ENCODE data around the gene SDF4. TPM values are rescaled to one million over a fixed set of nuclear protein-coding genes. Genes with fewer than 3 reads are reported as not detected.
A peak's percentile ranks its signal among the peaks of the same experiment; 100 is the strongest.

The SDF4 gene
- total RNA-seq, 2 donors from 2014 or later: 157 to 230 TPM

DNA sequence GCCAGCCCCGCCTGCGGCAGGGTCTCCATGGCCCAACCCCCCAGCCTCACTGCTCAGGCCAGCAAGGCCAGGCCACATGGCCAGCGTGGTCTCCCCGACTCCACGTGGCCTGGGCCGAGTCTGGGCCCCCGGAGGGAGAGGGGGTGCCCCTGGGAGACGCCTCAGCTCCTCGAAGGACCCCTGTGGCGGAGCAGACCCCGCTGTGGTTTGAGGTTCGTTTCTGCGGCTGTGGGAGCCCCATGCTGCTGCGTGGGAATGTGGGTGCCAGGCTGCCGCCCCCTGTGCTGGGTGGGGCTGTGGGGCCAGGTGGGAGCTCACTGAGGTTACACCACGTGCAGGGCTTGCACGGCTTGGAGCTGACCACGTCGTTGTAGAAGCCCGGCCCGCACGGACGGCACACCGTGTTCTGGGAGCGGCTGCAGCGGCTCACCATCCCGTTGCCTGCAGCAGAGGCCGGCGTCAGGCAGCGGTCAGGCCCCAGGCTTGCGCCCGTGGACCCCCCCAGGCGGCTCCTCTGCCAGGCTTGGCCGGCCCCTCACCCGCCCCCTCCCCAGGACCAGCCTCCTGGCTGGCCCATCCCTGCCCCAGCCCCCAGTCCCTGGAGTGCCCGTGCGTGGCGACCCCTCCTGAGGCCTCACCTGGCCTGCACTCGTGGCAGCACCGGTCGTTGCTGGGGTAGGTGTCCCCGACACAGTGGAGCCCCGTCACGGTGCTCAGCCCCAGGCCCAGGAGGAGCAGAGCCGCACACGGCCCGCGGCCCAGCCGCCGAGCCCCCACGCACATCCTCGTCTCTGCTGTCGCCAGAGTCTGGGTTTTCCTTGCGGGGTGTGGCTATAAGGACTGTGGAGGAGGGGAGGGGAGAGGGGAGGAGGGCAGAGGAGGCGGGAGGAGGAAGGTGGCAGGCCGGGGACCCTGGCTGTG lies 18.2 kb downstream of the SDF4 start, which contains the start of gene TNFRSF4:
Gene TNFRSF4, minus strand, starts transcription at position 809 of the 921 bp plus-strand sequence. Its CDS starts 26 bp downstream, at position 783.
- Histone ChIP-seq H3K4me1 (ENCODE audit: control insufficient read depth in 1 of 2, low read depth in 2 of 2) (no peaks in the 10 kb centered on the region), H3K9me3 (no peaks in the 10 kb centered on the region), H3K27ac (no peak within 1 kb of the TSS), H3K36me3 (peaks cover 22% of the 10 kb centered on the region), H3K4me3 (peak within 1 kb of the TSS; percentile 31), H3K27me3 (replicated peaks; ENCODE audit: insufficient read depth) (no peaks in the 10 kb centered on the region)
- DNase-seq (ENCODE audit: low spot score) (no peak), ATAC-seq (ENCODE audit: insufficient number of reproducible peaks, low FRiP score, low read depth) (no peak)
- TF ChIP-seq, protein P1, sequence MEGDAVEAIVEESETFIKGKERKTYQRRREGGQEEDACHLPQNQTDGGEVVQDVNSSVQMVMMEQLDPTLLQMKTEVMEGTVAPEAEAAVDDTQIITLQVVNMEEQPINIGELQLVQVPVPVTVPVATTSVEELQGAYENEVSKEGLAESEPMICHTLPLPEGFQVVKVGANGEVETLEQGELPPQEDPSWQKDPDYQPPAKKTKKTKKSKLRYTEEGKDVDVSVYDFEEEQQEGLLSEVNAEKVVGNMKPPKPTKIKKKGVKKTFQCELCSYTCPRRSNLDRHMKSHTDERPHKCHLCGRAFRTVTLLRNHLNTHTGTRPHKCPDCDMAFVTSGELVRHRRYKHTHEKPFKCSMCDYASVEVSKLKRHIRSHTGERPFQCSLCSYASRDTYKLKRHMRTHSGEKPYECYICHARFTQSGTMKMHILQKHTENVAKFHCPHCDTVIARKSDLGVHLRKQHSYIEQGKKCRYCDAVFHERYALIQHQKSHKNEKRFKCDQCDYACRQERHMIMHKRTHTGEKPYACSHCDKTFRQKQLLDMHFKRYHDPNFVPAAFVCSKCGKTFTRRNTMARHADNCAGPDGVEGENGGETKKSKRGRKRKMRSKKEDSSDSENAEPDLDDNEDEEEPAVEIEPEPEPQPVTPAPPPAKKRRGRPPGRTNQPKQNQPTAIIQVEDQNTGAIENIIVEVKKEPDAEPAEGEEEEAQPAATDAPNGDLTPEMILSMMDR (IDR thresholded peaks at IDR 0.05): no peak

DNA sequence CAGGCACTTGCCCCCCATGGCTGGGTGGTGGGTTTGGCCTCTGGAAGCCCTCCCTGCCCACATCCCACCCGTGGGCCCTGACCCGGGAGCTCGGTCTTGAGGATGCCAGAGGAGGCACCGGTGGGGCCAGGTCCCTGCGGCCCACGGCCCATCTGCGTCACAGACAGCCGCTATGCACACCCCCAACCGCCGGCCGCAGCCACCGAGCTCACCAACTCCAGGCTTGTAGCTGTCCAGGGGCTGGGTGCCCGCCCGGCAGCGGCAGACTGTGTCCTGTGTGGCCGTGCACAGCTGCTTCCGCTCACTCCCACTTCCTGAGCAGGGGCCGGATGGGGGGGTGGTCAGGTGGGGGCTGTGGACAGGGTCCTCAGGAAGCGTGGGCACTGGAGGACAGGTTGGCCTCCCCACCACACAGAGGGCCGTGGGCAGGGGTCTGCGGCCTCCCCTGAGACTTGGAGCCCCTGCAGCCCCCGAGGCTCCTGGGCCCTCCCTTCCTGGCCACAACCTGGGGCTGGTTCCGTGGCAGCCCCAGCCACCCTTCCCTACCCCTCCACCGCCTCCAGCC lies 18.9 kb downstream of the SDF4 start:
- H3K4me3 ChIP-seq: peak overlapping the region; percentile 31
- TF ChIP-seq, protein P1 (IDR thresholded peaks at IDR 0.05): no peak

DNA sequence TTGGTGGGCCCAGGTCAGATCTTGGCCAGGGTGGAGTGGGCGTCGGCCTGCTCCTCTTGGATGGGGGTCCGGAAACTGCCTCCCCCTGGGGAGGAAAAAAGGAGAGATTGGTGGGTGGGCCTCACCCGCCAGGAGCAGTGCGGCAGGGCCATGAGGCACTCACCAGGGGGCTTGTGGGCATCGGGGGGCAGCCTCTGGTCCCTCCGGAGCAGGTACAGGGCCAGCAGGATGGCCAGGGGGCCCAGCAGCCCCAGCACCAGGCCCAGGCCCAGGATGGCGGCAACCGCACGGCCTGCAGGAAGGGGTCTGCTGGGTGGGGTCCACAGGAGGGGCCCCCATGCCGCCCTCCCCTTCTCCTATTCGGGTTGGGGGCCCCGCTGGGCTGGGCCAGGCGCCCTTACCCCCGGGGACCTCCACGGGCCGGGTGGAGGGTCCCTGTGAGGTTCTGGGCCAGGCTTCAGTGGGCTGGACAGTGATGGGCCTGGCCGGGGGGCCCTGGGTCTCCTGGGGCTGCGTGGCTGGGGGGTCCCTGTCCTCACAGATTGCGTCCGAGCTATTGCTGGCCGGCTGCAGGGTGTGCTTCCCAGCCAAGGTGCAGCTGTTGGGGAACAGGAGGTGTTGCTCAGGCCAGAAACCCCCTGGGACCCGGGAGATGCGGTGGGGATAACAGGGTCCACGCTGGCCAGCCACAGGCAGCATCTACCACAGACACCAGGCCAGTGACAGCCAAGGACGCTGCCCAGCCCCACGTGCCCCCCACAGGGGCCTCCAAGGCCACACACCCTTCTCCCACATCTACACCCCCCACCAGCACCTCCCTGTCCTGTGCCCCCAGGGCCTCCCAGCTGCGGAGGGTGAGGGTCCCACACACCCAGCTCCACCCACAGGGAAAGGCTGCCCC lies 20.0 kb downstream of the SDF4 start:
- TF ChIP-seq, protein P1 (IDR thresholded peaks at IDR 0.05): no peak
- Histone ChIP-seq H3K27me3 (replicated peaks; ENCODE audit: insufficient read depth) (no peaks in the 10 kb centered on the region), H3K27ac (no peak overlapping the region), H3K4me3 (no peak overlapping the region), H3K9me3 (no peaks in the 10 kb centered on the region), H3K4me1 (ENCODE audit: control insufficient read depth in 1 of 2, low read depth in 2 of 2) (peaks cover 3% of the 10 kb centered on the region in 2 donors), H3K36me3 (peaks cover 4% of the 10 kb centered on the region)
- no peak for DNase-seq (ENCODE audit: low spot score)
- ATAC-seq (ENCODE audit: insufficient number of reproducible peaks, low FRiP score, low read depth): no peak

More for the DNA sequence above, 18.9 kb downstream of the SDF4 start:
- Histone ChIP-seq H3K36me3 (peaks cover 15% of the 10 kb centered on the region), H3K9me3 (no peaks in the 10 kb centered on the region), H3K27ac (no peak overlapping the region), H3K4me1 (ENCODE audit: control insufficient read depth in 1 of 2, low read depth in 2 of 2) (peaks cover under 1 to 3% of the 10 kb centered on the region in 2 donors), H3K27me3 (replicated peaks; ENCODE audit: insufficient read depth) (no peaks in the 10 kb centered on the region)
- DNase-seq (ENCODE audit: low spot score): no peak
- no peak for ATAC-seq (ENCODE audit: insufficient number of reproducible peaks, low FRiP score, low read depth)

DNA sequence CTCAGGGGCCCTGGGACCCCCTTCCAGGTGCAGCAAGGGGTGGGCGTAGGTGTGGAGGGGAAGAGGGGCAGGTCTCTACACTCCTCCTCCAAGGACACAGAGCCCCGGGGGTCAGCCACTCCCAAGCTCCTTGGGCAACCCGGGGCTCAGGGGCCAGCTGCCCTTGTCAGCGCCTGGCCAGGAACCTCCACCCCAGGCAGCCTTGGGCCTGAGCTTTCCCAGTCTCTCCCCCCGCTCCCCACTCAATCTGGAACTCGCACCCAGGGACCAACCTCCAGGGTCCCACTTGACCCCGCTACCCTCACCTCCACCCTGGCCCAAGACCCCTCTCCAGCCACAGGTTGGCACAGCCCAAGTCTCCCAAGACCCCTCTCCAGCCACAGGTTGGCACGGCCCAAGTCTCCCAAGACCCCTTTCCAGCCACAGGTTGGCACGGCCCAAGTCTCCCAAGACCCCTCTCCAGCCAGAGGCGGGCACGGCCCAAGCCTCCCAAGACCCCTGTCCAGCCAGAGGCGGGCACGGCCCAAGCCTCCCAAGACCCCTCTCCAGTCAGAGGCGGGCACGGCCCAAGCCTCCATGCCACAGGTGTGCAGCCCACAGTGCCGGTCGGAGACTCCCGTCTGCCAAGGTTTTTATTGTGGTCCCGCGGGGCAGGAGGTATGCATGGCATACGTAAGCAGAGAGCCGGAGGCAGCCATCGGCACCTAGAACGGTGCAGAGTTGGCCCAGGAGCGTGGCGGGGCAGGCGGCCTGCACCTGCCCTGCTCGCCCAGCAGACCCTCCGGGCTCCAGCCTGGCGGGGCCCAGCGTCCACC lies 20.9 kb downstream of the SDF4 start:
- Histone ChIP-seq H3K4me1 (ENCODE audit: control insufficient read depth in 1 of 2, low read depth in 2 of 2) (peaks cover 8 to 11% of the 10 kb centered on the region in 2 donors), H3K27me3 (replicated peaks; ENCODE audit: insufficient read depth) (peaks cover 2% of the 10 kb centered on the region), H3K4me3 (no peak overlapping the region), H3K9me3 (no peaks in the 10 kb centered on the region), H3K36me3 (no peaks in the 10 kb centered on the region), H3K27ac (no peak overlapping the region)
- ATAC-seq (ENCODE audit: insufficient number of reproducible peaks, low FRiP score, low read depth) (no peak), DNase-seq (ENCODE audit: low spot score) (no peak)
- TF ChIP-seq, protein P1 (IDR thresholded peaks at IDR 0.05): no peak
